Fibroblast of skin of right biceps (primary cell): ENCODE results near the gene KATNB1.
A peak's percentile ranks its signal among the peaks of the same experiment; 100 is the strongest.
"Not testable (repeated sequence)": the region's sequence is repeated elsewhere in the genome, so short reads cannot be mapped to it uniquely, and the experiment has no call there.

ENCODE experiments used
- DNase-seq: peaks from one replicate; pipeline ENCODE4 v3.0.0-alpha.2; 2013

KATNB1 gene

DNA sequence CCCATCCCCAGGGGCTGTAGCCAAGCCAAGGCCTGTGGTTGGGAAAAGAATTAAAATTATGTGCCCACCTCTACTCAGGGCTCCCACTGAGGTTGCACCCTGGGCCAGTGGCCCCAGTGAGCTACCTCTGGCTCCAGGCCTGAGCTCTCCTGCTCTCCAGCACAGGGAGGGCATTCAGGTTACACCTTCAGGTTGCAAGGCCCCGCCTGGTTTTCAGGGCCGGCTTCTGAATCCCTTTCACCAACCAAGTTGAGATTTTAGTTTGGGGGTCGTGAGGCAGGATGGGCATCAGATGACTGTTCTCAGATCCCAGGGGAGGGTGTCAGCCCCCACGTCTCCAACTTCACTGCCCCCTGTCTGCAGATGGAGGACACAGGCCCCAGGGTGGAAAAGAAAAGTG, 8.0 kb upstream of the KATNB1 start:
- no peak for DNase-seq

GRCh38 chr16:57728336-57729181, 7.0 kb upstream of the KATNB1 start:
- DNase-seq = no peak

DNA sequence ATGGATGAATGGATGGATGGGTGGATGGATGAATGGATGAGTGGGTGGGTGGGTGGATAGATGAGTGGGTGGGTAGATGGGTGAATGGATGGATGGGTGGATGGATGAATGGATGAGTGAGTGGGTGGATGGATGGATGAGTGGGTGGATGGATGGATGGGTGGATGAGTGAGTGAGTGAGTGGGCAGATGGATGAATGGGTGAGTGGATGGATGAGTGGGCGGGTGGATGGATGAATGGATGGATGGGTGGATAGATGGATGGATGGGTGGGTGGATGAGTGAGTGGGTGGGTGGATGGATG, 6.4 kb upstream of the KATNB1 start:
- no peak for DNase-seq

- not testable (repeated sequence) for DNase-seq
These were observed 5.7 kb upstream of the KATNB1 start for GRCh38 chr16:57729852-57730251.

DNA sequence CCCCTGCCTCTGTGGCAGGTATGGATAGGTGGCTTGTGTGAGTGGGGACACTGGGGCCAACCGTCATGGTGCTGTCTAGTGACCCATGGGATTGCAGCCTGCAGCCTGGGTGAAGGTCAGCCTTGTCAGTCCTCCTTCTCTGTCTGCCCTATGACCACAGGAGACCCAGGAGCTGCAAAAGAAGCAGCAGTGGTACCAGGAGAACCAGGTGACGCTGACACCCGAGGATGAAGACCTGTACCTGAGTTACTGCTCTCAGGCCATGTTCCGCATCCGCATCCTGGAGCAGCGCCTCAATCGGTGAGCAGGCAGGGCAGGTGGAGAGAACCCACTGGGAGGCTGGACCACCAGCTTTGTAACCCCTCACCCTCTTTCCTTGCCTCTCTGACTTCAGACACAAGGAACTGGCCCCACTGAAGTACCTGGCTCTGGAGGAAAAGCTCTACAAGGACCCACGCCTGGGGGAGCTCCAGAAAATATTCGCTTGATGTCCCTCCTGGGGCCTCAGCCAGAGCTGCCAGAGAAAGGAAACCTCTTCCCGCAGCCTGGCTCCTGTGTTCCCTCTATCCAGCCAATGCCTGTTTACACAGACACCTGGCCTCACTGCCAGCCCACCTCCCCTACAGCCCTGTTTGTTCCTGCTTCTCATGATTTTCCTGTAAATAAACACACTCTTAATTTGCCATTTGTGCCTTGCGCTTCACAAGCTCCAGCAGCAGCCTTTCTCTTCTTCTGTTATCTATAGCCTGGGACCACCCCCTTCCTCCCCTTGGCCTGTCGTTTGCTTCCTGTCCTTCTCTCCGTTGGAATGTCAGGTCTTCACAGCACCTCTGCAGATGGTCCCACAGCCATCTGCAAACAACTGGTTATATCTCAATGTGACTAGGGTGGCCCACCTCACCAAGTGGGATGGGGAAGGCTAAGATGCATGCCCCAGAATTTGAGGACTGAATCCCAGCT, 4.5 kb upstream of the KATNB1 start:
- no peak for DNase-seq

DNA sequence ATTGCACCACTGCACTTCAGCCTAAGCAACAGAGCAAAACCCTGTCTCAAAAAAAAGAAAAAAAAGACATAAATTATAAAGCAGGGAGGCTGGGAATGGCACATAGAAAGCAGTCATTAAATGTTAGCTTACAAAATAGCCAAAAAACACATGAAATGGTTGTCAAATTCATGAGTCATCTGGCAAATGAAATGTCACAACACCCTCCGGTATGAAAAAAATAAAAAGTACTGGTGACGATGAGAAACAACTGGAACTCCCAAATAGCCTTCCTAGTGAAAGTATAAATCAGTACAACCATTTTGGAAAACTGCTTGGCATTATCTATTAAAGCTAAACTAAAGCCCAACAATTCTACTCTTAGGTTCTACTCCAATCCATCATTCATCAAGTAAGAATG, 3.5 kb upstream of the KATNB1 start:
- peak; percentile 17 for DNase-seq

DNA sequence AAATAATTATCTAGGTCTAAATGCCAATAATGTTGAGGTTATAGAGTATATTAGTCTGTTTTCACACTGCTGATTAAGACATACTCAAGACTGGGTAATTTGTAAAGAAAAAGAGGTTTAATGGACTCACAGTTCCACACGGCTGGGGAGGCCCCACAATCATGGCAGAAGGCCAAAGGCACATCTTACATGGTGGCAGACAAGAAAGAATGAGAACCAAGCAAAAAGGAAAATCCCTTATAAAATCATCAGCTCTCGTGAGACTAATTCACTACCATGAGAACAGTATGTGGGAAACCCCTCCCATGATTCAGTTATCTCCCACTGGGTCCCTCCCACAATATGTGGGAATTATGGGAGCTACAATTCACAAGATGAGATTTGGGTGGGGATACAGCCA, 2.9 kb upstream of the KATNB1 start:
- no peak for DNase-seq

GRCh38 chr16:57734308-57734924, 1.2 kb upstream of the KATNB1 start:
- DNase-seq = no peak

- DNase-seq = peak; percentile 100
These were observed 430 bp upstream of the KATNB1 start for GRCh38 chr16:57734925-57735754.

DNA sequence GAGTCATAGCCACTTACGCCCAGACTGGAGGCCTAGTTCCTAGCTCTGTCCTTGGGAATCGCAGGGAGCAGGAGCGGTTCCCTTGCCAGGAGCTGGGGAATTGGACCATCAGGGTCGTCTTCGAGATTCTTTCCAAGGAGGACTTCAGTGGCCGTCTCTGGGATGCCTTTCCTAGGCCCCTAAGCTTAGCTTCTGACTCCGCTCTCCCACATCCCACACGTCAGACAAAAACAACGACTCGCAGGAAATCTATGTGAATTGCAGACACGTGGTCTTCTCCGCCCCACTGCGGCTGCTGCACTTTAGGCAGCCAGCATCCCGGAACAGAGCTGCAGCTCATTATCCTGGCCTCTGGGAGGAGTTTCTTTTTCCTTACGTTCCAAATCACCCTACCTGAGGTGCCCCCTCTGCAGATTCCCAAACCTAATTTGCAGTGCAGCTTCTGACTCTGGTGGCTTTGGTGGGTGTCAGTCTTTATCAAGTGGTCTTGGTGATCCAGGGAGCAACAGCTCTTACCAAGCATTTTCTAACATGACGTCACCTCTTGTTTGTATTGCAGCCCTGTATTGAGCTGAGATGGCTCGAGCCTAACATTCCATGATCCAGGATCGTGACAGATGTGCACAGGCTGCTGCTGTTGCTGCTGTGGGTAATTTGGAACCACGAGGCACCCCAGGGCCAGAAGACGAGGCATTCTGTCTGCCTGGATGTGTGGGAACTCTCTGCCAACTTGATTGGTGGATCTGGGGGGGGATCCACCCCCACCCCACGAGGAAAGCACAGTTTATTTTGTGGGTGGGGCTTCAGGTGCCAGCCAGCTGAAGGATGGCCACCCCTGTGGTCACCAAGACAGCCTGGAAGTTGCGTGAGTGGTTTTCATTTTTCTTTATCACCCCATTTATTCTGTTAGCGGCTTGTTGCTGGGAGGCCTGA, 1.1 kb downstream of the KATNB1 start:
- peak; percentile 72 for DNase-seq

DNA sequence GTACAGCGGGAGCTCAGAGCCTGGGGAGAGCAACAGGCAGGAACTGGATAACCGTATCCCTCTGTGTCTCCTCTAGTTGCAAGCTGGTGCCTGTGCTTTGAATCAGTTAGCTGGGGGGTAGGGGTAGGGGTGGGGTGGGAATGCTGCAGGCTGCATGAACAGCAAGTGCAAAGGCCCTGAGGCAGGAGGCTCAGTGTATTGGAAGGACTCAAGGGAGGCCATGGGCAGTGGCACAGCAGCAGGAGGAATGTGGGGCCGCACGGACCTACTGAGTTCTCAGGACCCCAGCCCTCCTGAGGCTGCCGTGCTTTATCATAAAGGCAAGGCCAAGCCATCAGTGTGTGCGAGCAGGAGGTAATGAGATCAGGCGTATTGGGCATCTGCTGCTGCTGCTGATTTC, 3.3 kb downstream of the KATNB1 start:
- DNase-seq = no peak

DNA sequence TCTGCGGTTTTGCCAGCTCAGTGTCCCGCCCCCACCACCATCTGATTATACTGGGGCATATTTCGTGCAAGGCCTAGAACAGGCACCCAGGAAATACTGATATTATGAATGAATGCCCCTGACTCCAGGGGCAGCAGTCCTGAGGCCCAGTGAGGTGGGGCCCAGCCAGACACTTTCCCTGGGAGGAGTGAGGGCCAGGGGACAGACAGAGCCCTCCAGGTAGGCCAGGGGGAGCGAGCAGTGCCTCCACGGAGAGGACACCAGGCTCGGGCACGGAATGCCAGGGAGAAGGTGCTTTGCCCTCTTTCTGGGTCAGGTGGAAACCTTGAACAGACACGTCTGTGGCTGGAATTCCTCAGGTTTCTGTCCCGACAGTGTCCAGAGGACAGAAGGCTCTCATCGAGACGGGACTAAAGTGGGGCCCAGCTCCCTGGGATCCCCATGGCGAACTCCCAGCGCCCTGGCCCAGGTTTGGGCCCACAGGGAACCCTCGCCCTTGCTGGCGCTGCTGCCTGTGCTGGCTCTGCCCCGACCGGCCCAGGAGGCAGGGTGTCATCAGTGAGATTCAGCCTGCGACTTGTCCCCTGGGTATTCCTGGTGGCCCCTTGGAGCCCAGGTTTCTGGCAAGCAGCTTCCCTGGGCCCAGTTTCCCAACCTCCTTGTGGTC, 4.3 kb downstream of the KATNB1 start:
- DNase-seq = no peak

DNA sequence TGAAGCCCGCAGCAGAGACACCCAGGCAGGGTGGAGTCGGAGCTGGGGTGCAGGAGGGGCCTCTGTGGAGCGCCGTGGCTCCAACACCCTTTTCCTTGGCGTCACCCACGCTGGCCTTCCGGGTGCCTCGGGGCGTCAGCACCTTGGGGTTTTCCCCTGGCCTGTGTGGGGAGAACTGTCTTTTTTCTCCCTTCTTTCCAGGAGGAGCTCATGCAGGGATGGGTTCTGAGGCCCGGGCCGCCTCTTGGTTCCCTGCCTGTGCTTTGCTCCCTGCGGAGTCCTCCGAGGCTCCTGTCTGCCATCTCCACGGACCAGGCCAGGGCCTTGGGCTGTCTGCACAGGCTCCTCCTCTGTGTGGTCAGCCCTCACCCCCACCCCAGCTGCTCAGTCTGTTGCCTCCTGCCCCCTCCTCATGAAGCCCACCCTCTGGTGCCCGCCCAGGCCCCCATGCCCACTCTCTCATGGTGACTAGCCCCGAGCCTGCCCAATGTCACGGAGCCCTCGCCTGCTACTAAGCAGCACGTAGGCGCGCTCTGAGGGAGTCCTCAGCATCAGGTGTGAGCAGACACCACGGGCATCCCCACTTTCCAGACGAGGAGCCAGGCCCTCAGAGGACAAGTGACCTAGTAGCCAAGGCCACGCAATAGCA, 5.0 kb downstream of the KATNB1 start:
- DNase-seq = no peak

DNA sequence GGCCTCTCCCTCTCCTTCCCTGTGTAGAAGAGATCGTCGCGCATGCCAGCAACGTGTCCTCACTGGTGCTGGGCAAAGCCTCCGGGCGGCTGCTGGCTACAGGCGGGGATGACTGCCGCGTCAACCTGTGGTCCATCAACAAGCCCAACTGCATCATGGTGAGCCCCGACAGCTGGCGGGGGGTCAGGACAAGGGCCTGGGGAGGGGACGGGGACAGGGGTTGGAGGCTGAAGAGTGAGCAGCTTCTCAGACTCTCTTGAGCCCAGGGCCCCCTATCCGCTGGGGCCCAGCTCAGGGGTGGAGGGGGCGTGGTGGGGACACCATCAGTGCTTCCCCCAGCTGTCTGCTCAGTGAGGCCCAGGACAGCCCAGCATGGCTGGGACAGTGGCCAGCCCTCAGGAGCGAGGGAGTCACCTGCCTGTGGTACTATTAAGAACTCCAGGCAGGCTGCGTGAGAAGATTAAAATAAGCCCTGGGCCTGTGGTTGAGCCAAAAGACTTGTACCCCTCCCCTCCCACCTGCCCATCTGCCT, 6.2 kb downstream of the KATNB1 start:
- DNase-seq = no peak

DNA sequence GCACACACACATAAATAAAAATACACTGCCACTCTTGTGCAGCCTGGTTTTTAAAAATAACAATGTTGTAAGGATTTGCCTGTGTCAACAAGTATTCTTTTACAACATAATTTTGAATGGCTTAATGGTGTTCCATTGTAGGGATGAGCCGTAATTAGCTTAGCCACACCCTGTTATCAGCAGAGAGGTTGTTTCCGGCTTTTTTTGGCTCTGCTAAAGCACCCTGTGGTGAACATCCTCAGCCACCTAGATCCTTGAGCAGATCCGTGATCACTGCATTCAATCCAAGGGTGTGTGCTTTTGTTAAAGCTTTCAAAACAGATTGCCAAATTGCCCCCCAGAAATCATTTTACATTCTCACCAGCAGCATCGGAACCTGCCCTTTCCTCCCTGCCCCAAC, 7.0 kb downstream of the KATNB1 start:
- no peak for DNase-seq

- no peak for DNase-seq
These were observed 7.9 kb downstream of the KATNB1 start for GRCh38 chr16:57743458-57743857.

DNA sequence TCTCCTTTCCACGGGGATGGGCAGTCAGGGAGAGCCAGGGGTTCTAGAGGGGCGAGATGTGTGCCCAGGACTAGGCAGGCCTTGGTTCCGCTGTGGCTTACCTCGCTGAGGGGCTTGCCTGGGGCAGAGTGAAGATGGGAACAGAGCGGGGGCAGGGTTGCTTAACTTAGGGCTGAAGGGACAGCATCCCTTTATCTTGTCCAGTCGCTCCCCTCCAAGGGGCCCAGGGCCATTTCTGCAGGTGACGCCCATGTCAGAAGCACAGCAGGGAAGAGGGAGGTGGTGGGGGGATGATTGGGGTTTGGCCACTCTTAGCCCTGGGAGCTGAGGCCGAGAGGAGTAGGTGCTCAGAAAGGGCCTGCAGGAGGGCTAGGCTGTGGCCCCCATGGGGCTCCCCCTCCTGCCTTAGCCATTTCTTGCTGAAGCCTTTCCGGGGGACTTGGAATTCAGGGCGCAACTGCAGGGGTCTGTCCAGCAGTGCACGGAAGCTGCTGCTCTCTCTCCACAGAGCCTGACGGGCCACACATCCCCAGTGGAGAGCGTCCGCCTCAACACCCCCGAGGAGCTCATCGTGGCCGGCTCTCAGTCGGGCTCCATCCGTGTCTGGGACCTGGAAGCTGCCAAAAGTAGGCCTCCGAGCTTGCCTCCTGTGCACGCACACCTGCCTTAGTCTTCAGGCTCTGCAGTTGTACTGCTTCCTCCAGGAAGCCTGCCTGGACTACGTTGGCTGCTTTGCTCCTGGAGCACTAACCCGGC, 8.5 kb downstream of the KATNB1 start:
- DNase-seq = no peak

- no peak for DNase-seq
These were observed 9.0 kb downstream of the KATNB1 start for GRCh38 chr16:57744642-57744903.

GRCh38 chr16:57745768-57746167, 10.2 kb downstream of the KATNB1 start:
- no peak for DNase-seq

DNA sequence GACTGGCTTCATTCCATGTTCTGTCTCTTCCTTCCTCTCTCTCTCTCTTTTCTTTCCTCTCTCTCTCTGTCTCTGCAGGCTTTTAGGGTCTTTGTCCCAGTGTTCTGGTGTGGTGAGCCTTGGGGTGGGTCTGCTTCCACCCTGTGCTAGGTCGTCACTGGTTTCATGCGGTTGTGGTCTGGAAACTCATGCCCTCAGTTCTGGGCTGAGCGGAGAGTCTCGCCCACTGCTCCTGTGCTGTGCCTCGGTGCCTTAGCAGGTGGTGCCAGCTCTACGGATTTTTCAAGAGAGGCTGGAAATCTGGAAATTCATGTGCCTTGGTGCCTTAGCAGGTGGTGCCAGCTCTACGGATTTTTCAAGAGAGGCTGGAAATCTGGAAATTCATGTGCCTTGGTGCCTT, 10.7 kb downstream of the KATNB1 start:
- not testable (repeated sequence) for DNase-seq
